Keratinocyte (primary cell): ENCODE data around the gene CHST15.

Experiments
- EZH2 ChIP-seq: IDR thresholded peaks from one replicate; pipeline ENCODE4 v1.6.1; 2012; ENCODE audit warnings: inconsistent platforms, mild to moderate bottlenecking, low read length, moderate library complexity
- TF ChIP-seq, protein P1 (sequence below), 3 experiments: IDR thresholded peaks in 1 of 3; conservative IDR thresholded peaks in 1 of 3; optimal IDR thresholded peaks in 1 of 3; 2 replicates in 2 of 3; 3 replicates in 1 of 3; pipeline versions ENCODE3 to v1.5.1; 2011; ENCODE audit warnings: low read length in 3 of 3, mild to moderate bottlenecking in 3 of 3, moderate library complexity in 2 of 3, control low read depth in 1 of 3, inconsistent platforms in 1 of 3; ENCODE audit not compliant: insufficient read depth in 2 of 3; ENCODE audit errors: extremely low read depth in 1 of 3

DNA sequence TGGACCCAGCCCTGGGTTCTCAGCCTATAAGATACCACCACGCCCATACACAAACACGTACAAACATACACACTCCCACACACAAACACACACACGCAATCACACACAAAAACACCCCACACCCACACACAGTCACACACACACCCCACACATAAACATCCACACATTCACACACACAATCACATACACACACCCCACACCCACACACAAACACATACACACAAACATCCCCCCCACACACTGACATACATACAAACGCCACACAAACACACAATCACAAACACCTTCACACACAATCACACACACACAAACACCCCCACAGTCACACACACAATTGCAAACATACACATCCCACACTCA, 122.5 kb downstream of the CHST15 start:
- TF ChIP-seq, protein P1, sequence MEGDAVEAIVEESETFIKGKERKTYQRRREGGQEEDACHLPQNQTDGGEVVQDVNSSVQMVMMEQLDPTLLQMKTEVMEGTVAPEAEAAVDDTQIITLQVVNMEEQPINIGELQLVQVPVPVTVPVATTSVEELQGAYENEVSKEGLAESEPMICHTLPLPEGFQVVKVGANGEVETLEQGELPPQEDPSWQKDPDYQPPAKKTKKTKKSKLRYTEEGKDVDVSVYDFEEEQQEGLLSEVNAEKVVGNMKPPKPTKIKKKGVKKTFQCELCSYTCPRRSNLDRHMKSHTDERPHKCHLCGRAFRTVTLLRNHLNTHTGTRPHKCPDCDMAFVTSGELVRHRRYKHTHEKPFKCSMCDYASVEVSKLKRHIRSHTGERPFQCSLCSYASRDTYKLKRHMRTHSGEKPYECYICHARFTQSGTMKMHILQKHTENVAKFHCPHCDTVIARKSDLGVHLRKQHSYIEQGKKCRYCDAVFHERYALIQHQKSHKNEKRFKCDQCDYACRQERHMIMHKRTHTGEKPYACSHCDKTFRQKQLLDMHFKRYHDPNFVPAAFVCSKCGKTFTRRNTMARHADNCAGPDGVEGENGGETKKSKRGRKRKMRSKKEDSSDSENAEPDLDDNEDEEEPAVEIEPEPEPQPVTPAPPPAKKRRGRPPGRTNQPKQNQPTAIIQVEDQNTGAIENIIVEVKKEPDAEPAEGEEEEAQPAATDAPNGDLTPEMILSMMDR (optimal IDR thresholded peaks at IDR 0.05 in 1 of 3, IDR thresholded peaks at IDR 0.05 in 1 of 3, conservative IDR thresholded peaks at IDR 0.05 in 1 of 3; ENCODE audit: extremely low read depth in 1 of 3, insufficient read depth in 2 of 3, low read length in 3 of 3), result no peak
- no peak for TF ChIP-seq EZH2
